Activated T-cell treated with anti-CD3 and anti-CD28 coated beads, Interleukin-2, amount 50 U/mL, for 72 hours (primary cell): Measurements from ENCODE around the gene ABCC10. TPM values are rescaled to one million over a fixed set of nuclear protein-coding genes. Genes with fewer than 3 reads are reported as not detected.
A peak's percentile ranks its signal among the peaks of the same experiment; 100 is the strongest.

Source experiments
- ATAC-seq, 2 donors: fragments of 150-1000 bp; cut with Tn5 transposase; replicated peaks in 1 of 2; 2 replicates each; pipeline ENCODE4 v1.10.0; 2021; ENCODE audit warnings: moderate library complexity in 2 of 2, mild to moderate bottlenecking in 1 of 2
- DNase-seq, 2 donors: peaks; one replicate each; pipeline ENCODE4 v3.0.0; 2021 to 2022; ENCODE audit warnings: mixed read lengths in 1 of 2
- H3K27ac Mint-ChIP-seq: one replicate; pipeline ENCODE4 v1.8.0; 2022; ENCODE audit warnings: mild to moderate bottlenecking, moderate library complexity, mixed read lengths
- H3K27me3 Mint-ChIP-seq: one replicate; pipeline ENCODE4 v1.8.0; 2022; ENCODE audit warnings: low read depth, mixed read lengths
- H3K36me3 Mint-ChIP-seq, 2 donors: one replicate each; pipeline ENCODE4 v1.8.0; 2022; ENCODE audit warnings: mixed read lengths in 2 of 2, mild to moderate bottlenecking in 1 of 2; ENCODE audit not compliant: insufficient read depth in 2 of 2
- H3K4me1 Mint-ChIP-seq: one replicate; pipeline ENCODE4 v1.8.0; 2022; ENCODE audit warnings: low read depth, mixed read lengths
- H3K4me3 Mint-ChIP-seq, 2 donors: one replicate each; pipeline ENCODE4 v1.8.0; 2022; ENCODE audit warnings: mild to moderate bottlenecking in 2 of 2, mixed read lengths in 2 of 2, moderate library complexity in 2 of 2
- H3K9me3 Mint-ChIP-seq, 2 donors: one replicate each; pipeline ENCODE4 v1.8.0; 2022; ENCODE audit warnings: mixed read lengths in 2 of 2
- total RNA-seq, 2 donors: library from RNA; stranded (reverse); gene quantifications; one replicate each; pipeline ENCODE4 v1.2.3, GENCODE V29; 2022

The ABCC10 gene
- total RNA-seq, 2 donors from 2014 or later = 32.8 to 36.4 TPM

DNA sequence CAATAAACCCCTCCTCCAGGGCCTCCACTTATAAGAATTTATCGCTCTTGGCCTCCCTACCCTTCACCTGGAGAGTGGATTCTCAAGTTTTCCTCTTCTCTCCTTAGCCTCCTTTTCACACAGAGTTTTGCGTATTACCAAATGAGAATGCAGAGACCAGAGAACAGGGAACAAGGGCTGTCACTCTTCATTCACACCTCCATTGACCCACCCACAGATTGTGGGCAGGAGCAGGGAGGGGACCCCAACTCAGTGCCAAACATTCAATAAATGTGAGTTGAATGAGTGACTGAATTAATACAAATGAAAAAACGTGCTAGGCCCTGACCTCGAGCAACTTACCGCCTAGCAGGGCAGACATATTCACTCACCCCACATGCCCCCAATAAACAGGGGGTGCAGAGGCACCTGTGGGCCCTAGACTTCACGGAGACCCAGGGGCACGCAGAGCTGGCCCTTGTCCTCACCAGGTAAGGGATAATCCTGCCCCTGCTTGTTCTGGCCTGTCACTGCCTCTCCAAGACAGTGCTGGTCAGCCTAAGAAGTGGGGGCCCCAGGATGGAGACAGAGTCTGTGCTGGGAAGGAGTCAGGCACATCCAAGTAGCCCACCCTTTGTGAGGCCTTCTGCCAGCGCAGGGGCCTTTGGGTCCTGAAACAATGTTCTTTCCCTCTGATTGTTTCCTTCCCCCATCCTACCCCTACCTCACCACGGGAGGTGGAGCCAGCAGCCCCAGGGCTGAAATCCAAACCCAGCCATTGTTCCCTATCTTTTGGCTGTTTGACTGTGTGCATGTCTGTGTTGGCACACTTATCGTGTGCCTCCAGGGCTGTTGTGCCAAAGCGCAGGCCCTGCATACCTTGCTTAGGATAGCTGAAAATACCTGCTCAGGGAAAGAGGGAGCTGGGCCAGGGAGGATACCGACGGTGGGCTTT, 41.7 kb downstream of the ABCC10 start:
- no peaks in the 10 kb centered on the region for H3K4me1 Mint-ChIP-seq
- DNase-seq (no peak), ATAC-seq (no peak)
- H3K27ac Mint-ChIP-seq = no peak overlapping the region
- no peaks in the 10 kb centered on the region for H3K36me3 Mint-ChIP-seq
- no peaks in the 10 kb centered on the region for H3K9me3 Mint-ChIP-seq
- peaks cover 25% of the 10 kb centered on the region for H3K27me3 Mint-ChIP-seq
- H3K4me3 Mint-ChIP-seq = no peak overlapping the region

DNA sequence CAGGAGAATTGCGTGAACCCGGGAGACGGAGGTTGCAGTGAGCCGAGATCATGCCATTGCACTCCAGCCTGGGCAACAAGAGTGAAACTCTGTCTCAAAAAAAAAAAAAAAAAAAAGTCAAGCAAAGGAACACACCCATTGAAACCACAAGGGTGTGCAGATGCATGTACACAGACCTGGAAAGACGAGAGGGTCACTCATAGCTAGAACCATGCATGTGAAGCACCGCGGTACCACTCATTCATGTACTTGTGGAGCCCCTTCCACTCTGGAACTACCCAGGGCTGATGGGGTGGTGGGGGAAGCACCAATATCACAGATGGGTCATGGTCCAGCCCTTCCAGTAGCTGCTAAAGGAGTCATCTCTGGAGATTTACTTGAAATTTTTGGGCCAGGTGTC, 42.6 kb downstream of the ABCC10 start:
- Mint-ChIP-seq H3K4me3 (no peak overlapping the region), H3K27me3 (peaks cover 25% of the 10 kb centered on the region), H3K36me3 (no peaks in the 10 kb centered on the region), H3K4me1 (no peaks in the 10 kb centered on the region), H3K27ac (no peak overlapping the region), H3K9me3 (no peaks in the 10 kb centered on the region)
- peak; percentile 27 to 72 for ATAC-seq
- DNase-seq = no peak

DNA sequence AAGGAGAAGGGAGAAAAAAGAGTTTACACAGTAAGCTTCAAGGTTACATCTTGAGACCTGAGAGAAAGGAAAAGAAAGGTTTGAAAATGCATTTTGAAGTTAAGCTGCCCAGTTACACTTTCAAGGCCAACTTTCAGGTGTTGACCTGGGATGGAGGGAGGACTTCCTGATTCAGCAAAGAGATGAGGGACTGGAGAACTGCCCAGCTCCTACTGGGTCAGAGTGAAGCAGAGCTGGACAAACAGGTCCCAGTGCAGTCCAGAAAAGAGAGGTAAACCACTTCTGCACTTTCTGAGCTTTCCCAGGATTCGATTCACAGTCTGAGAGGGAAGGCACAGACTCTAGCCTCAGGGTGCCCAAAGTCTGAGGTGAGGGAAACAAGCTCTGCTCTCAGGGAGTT, 44.1 kb downstream of the ABCC10 start:
- Mint-ChIP-seq H3K27ac (no peak overlapping the region), H3K27me3 (peaks cover 19% of the 10 kb centered on the region), H3K36me3 (no peaks in the 10 kb centered on the region), H3K9me3 (no peaks in the 10 kb centered on the region), H3K4me3 (no peak overlapping the region), H3K4me1 (peaks cover under 1% of the 10 kb centered on the region)
- ATAC-seq (no peak), DNase-seq (no peak)

DNA sequence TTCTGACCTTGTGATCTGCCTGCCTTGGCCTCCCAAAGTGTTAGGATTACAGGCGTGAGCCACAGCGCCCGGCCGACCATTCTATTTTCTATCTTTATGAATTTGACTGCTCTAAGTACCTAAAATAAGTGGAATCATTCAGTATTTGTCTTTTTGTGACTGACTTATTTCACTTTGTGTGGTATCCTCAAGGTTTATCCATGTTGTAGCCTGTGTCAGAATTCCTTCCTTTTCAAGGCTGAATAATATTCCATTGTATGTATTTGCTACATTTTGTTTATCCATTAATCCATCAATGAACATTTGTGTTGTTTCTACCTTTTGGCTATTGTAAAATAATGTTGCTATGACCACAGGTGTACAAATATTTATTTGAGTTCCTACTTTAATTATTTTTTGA, 45.2 kb downstream of the ABCC10 start:
- peaks cover 12% of the 10 kb centered on the region for H3K27me3 Mint-ChIP-seq
- H3K36me3 Mint-ChIP-seq = no peaks in the 10 kb centered on the region
- H3K4me1 Mint-ChIP-seq = peaks cover 11% of the 10 kb centered on the region

DNA sequence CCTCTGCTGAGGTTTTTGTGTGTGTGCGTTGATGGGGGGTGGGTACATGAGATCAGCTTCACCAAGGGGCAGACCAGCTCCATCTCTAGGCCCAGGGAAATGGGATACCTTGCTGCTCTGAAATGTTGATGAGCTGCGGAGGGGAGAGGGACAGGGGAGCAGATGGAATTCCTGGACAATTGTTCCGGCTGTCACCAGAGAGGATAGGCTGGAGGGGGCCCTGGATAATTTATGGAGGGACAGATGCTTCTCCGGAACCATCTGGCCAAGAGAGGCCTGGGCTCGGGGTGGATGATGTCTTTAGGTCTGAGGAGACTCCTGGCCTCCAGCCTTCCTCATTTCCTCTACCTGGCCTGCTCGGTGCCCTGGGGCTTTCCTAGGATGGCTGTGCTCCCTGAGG, 48.2 kb downstream of the ABCC10 start:
- DNase-seq = no peak
- Mint-ChIP-seq H3K27me3 (no peaks in the 10 kb centered on the region), H3K4me3 (no peak overlapping the region), H3K4me1 (peaks cover 38% of the 10 kb centered on the region), H3K36me3 (no peaks in the 10 kb centered on the region), H3K27ac (no peak overlapping the region), H3K9me3 (no peaks in the 10 kb centered on the region)
- ATAC-seq = no peak

More for the DNA sequence above, 45.2 kb downstream of the ABCC10 start:
- no peak overlapping the region for H3K4me3 Mint-ChIP-seq
- DNase-seq (no peak), ATAC-seq (no peak)
- no peak overlapping the region for H3K27ac Mint-ChIP-seq
- no peaks in the 10 kb centered on the region for H3K9me3 Mint-ChIP-seq

DNA sequence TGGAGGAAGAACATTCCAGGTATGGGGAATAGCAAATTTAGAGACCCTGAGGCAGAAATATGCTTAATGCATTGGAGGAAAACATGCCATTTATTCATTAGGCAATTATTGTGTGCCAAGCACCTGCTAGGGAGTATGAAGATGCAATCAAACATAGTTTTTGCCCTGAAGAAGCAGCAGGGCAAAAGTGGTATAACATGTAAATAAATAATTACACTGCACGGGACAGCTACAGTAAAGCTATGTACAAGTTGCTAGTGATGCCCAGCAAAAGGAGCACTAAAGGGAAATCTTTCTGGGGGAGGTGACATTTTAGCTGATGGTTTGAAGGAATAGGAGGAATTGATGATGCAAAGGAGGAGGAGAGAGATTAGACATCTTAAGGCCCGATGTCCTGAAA, 49.4 kb downstream of the ABCC10 start:
- Mint-ChIP-seq H3K27ac (peak overlapping the region; percentile 95), H3K9me3 (no peaks in the 10 kb centered on the region), H3K27me3 (no peaks in the 10 kb centered on the region), H3K4me3 (peak overlapping the region; percentile 96 to 100), H3K36me3 (peaks cover 0 to 2% of the 10 kb centered on the region in 2 donors), H3K4me1 (peaks cover 49% of the 10 kb centered on the region)
- ATAC-seq (no peak), DNase-seq (no peak)

DNA sequence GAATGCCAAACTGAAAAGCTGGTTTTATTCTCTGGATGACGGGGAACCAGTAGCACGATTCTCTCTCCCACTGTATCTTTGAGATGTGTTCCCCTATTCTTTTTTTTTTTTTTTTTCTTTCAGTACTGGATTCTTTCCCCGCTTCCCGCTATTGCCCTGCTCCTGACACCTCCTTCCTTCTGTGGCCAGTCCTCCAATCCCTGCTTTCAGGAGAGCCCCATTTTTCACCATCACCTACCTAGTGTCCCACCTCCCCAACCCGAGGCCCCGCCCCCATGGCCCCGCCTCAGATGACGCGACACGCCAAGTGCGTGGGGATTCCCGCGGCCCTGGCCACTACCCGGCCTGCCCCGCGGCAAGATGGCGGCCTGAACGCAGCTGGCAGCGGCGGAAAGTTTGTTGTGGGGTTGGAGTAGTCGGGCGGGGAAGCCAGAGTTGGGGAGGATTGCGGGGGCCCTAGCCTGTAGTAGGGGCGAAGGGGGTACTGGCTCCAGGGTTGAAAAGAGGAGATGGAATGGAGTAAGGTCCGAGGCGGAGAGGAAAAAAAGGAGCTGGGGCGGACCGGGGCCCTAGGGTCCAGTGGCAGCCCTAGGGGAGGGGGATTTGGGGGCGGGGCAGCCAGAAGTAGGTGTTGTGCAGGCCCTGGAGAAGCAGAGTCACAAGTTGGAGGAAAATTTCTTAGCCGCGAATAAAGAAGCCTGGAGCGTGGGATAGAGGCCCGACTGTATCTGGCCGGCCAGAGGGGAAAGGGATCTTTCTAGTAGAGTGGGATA, 50.1 kb downstream of the ABCC10 start, which contains the start of gene TJAP1:
TSS of gene TJAP1 (plus strand) at position 336 of the 773 bp plus-strand sequence. CDS start 21,432 bp downstream, outside the sequence.
- H3K4me3 Mint-ChIP-seq = peak within 1 kb of the TSS; percentile 96 to 100
- ATAC-seq (peak; percentile 98), DNase-seq (peak; percentile 97 to 99)
- H3K4me1 Mint-ChIP-seq = peaks cover 56% of the 10 kb centered on the region
- H3K27ac Mint-ChIP-seq = peak within 1 kb of the TSS; percentile 95
- H3K9me3 Mint-ChIP-seq = no peaks in the 10 kb centered on the region
- H3K27me3 Mint-ChIP-seq = no peaks in the 10 kb centered on the region
- H3K36me3 Mint-ChIP-seq = peaks cover under 1 to 2% of the 10 kb centered on the region in 2 donors

DNA sequence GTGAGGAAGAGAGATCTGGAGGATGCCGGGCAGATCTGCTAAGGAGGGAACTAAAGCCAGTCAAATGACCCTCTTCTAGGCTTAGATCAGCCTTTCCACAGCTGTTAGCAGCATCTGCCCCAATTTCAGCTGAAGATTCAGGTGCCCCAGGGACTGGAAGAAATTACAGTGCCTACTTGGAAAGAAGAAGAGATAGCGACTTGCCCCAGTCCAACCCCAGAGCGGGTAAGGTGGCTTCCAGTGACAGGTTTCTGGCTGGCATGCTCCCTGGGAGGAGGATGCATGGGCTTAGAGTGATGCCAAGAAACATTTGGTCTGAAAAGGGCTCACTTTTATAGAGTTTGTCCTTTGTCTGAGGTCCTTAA, 50.6 kb downstream of the ABCC10 start:
- no peaks in the 10 kb centered on the region for H3K27me3 Mint-ChIP-seq
- H3K9me3 Mint-ChIP-seq = no peaks in the 10 kb centered on the region
- DNase-seq = peak in 1 of 2 donors; percentile 10
- no peak for ATAC-seq
- H3K4me3 Mint-ChIP-seq = peak overlapping the region; percentile 96 to 100
- H3K27ac Mint-ChIP-seq = peak overlapping the region; percentile 95
- H3K36me3 Mint-ChIP-seq = peaks cover 1 to 2% of the 10 kb centered on the region in 2 donors
- peaks cover 59% of the 10 kb centered on the region for H3K4me1 Mint-ChIP-seq

DNA sequence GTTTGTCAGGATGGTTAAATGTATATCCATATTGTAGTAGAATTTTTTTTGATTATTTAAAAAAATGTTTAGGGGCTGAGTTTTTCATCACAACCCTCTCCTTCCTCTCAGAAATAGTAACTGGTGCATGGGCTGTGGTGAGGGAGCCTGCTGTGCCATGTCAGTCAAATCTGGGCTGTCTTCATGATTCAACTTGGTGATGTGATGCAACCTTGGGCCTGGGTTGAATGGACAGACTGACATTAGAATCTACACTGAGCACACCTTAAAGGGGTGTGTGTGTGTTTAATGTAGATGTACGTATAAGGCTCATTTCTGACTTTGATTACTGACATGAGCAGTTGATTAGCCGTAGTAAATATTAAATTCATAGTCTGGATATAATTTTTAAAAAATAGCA, 53.7 kb downstream of the ABCC10 start:
- Mint-ChIP-seq H3K27ac (peak overlapping the region; percentile 43), H3K4me1 (peaks cover 59% of the 10 kb centered on the region), H3K36me3 (peaks cover 1 to 2% of the 10 kb centered on the region in 2 donors), H3K27me3 (no peaks in the 10 kb centered on the region), H3K4me3 (peak overlapping the region in 1 of 2 donors; percentile 26), H3K9me3 (no peaks in the 10 kb centered on the region)
- ATAC-seq (peak; percentile 58 to 63), DNase-seq (peak; percentile 44 to 47)

DNA sequence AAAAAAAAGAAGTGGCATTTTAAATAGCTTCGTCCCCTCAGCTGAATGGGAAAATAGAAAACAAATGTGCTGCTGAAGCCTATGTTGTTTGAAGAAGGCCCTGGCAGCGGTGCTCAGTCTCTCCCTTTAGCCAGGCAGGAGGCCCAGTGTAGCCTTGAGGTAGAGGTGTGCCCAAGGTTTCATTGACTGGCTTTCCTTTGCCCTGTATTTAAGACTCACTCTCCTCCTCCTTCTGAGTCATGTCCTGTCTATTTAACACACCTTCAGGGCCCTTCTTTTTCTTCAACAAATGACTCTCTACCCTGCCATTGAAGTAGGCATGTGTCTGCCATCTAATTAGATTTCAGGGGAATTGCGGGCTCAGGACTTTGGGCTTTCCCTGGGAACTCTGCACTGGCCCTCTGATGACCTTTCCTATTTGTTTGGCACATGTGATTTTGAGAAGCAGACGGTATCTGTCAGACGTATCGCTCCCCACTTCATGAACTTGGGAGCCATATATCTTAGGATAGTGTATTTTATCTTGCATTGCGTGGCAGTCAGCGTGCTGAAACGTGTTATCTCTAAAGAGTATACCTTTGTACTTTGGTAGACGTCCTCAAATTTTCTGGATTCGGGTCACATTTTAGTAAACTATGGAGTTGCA, 54.4 kb downstream of the ABCC10 start:
- peaks cover 1 to 2% of the 10 kb centered on the region in 2 donors for H3K36me3 Mint-ChIP-seq
- H3K27me3 Mint-ChIP-seq = no peaks in the 10 kb centered on the region
- DNase-seq = peak in 1 of 2 donors; percentile 24
- ATAC-seq = peak; percentile 63 to 64
- H3K4me1 Mint-ChIP-seq = peaks cover 56% of the 10 kb centered on the region
- H3K27ac Mint-ChIP-seq = peak overlapping the region; percentile 79
- H3K4me3 Mint-ChIP-seq = peak overlapping the region; percentile 47 to 67
- H3K9me3 Mint-ChIP-seq = no peaks in the 10 kb centered on the region

DNA sequence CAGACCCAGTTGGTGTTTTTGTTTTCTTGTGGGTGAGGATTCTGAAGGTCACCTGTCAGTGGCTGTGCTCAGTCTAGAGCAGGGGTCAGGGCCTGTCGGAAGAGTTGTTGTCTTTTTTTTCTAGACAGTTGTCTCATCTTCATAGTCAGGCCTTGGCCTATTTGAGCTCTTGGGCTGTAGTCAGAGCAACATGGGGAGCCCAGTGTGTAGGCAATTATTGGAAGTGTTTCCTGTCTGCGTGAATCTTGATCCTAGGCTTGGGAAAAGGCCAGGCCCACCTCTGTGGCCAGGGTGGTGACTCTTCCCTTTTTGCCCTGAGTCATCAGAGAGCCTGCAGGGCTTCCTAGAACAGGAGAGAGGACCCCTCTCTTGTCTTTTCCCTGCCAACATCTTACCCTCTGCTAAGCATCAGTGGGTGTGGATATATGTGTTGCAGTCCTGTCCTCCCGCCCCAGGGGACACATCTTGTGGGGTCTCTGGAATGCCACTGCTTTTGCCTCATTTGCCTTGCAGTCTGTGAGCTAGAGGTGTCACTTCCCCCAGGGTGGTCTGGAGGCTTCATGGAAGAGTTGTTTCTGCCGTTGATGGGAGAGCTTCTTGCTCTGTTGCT, 61.4 kb downstream of the ABCC10 start:
- H3K4me1 Mint-ChIP-seq = peaks cover 11% of the 10 kb centered on the region
- no peak overlapping the region for H3K4me3 Mint-ChIP-seq
- H3K9me3 Mint-ChIP-seq = no peaks in the 10 kb centered on the region
- DNase-seq (no peak), ATAC-seq (no peak)
- no peaks in the 10 kb centered on the region for H3K27me3 Mint-ChIP-seq
- H3K36me3 Mint-ChIP-seq = no peaks in the 10 kb centered on the region
- no peak overlapping the region for H3K27ac Mint-ChIP-seq

DNA sequence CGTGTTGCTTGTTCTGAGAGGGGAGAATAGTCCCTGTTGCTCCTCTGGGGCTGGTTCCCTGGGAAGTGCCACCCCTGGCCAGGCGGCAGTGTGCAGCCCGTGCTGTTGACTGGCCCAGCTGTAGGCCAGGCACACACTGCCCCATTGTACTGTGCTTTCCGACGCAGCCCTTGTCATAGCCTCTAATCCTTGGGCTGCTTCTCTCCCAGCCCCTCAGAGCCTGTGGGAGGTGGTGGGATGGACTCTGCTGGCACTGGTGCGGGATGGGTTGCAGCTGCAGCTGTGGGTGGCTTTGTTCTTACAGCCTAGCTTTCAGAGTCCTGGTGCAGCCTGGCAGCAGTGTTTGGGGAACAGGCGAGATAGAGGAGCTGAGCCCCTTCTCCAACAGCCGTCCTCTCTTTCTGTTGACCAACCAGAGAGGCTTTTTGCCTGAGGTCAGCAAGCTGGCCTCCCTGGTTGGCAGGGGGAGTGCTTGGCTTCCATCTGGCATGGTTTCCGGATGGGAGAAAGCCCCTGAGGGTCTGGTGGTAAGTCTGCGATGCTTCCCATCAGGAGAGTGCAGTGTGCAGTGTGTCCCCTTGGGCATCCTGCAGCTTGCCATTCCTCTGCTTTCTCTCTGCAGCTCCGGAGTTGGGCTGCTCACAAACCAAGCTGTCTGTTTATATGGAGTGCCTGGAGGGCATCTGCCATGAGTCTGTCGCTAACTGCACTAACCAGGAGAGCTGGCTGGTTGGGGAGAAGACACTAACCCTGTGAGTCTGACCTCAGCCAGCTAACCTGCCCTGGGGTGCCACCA, 62.1 kb downstream of the ABCC10 start:
- H3K4me3 Mint-ChIP-seq = no peak overlapping the region
- no peaks in the 10 kb centered on the region for H3K9me3 Mint-ChIP-seq
- H3K27ac Mint-ChIP-seq = no peak overlapping the region
- H3K4me1 Mint-ChIP-seq = peaks cover 17% of the 10 kb centered on the region
- ATAC-seq (no peak), DNase-seq (no peak)
- H3K27me3 Mint-ChIP-seq = no peaks in the 10 kb centered on the region
- H3K36me3 Mint-ChIP-seq = no peaks in the 10 kb centered on the region
